Left lung (tissue), 10 donors: ENCODE results near the gene KIAA2012. TPM values are rescaled to one million over a fixed set of nuclear protein-coding genes. Genes with fewer than 3 reads are reported as not detected.

Experiments used
- ATAC-seq: fragments of 200-7000 bp; cut with Tn5 transposase; one replicate; pipeline ENCODE4 v1.9.1; 2020; ENCODE audit warnings: moderate library complexity
- DNase-seq, 4 donors: peaks; one replicate each; pipeline ENCODE4 v3.0.0-alpha.2; 2013 to 2020
- H3K27ac ChIP-seq, 2 donors: fragments of 200-600 bp; sonication (generic) in 1 of 2; one replicate each; pipeline versions ENCODE4 v1.5.0 to v1.8.0; 2020 to 2021
- H3K27me3 ChIP-seq, 2 donors: fragments of 200-600 bp; sonication (generic) in 1 of 2; one replicate each; pipeline versions ENCODE4 v1.5.0 to v1.8.0; 2020 to 2021
- H3K36me3 ChIP-seq, 2 donors: fragments of 200-600 bp; sonication (generic) in 1 of 2; one replicate each; pipeline versions ENCODE4 v1.5.0 to v1.8.0; 2020 to 2021
- H3K4me1 ChIP-seq, 2 donors: fragments of 200-600 bp; one replicate each; pipeline ENCODE4 v1.8.0; 2021
- H3K4me3 ChIP-seq, 2 donors: fragments of 200-600 bp; sonication (generic) in 1 of 2; one replicate each; pipeline versions ENCODE4 v1.5.0 to v1.8.0; 2020 to 2021; ENCODE audit warnings: mild to moderate bottlenecking in 1 of 2
- H3K9me3 ChIP-seq, 2 donors: fragments of 200-600 bp; sonication (generic) in 1 of 2; one replicate each; pipeline versions ENCODE4 v1.5.0 to v1.8.0; 2020 to 2021
- intact Hi-C, 2 donors: fragments of 100-400 bp; cut with DNase I; formaldehyde crosslinking; loops; one replicate each; pipeline versions ENCODE4 v1.11.2 to v1.14.2; 2022
- polyA plus RNA-seq, 6 donors: library from polyadenylated mRNA; unstranded; fragments of 120-200 nt; gene quantifications; one replicate each; pipeline ENCODE4 v1.2.1, GENCODE V29; 2013; ENCODE audit not compliant: insufficient read length in 6 of 6
- total RNA-seq, 2 donors: library from RNA; stranded (reverse); fragmentation: NEBNext Ultra II Directional; extraction: Animal tissue kit (Norgen Biotek cat#: 25700); gene quantifications; one replicate each; pipeline ENCODE4 v1.2.1, GENCODE V29; 2021
- TF ChIP-seq, protein P1 (sequence below), 2 donors: fragments of 200-600 bp; sonication (generic) in 1 of 2; IDR thresholded peaks; one replicate each; pipeline versions ENCODE4 v1.5.0 to v1.8.0; 2021; ENCODE audit warnings: antibody characterized with exemption in 2 of 2
- donor health status: DM: no; HTN: yes; CAD: no.
- donor health status: DM: no; HTN: no; CAD: no.

The KIAA2012 gene
- total and polyA plus RNA-seq, 8 donors: 0.46 to 2.8 (median 1.5) TPM; not detected in 1

- no peak for DNase-seq
- no peak overlapping the region for H3K4me3 ChIP-seq
- intact Hi-C loops: no loop called here
- no peak for ATAC-seq
- H3K36me3 ChIP-seq: no peaks in the 10 kb centered on the region
- H3K4me1 ChIP-seq: no peaks in the 10 kb centered on the region
- H3K27me3 ChIP-seq: no peaks in the 10 kb centered on the region
- H3K27ac ChIP-seq: no peak overlapping the region
- no peaks in the 10 kb centered on the region for H3K9me3 ChIP-seq
- TF ChIP-seq, protein P1, sequence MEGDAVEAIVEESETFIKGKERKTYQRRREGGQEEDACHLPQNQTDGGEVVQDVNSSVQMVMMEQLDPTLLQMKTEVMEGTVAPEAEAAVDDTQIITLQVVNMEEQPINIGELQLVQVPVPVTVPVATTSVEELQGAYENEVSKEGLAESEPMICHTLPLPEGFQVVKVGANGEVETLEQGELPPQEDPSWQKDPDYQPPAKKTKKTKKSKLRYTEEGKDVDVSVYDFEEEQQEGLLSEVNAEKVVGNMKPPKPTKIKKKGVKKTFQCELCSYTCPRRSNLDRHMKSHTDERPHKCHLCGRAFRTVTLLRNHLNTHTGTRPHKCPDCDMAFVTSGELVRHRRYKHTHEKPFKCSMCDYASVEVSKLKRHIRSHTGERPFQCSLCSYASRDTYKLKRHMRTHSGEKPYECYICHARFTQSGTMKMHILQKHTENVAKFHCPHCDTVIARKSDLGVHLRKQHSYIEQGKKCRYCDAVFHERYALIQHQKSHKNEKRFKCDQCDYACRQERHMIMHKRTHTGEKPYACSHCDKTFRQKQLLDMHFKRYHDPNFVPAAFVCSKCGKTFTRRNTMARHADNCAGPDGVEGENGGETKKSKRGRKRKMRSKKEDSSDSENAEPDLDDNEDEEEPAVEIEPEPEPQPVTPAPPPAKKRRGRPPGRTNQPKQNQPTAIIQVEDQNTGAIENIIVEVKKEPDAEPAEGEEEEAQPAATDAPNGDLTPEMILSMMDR (IDR thresholded peaks at IDR 0.05): no peak
These were observed 23.2 kb upstream of the KIAA2012 start for GRCh38 chr2:202049840-202050239.

- H3K27ac ChIP-seq: no peak overlapping the region
- no peaks in the 10 kb centered on the region for H3K4me1 ChIP-seq
- TF ChIP-seq, protein P1 (IDR thresholded peaks at IDR 0.05): no peak
- no peaks in the 10 kb centered on the region for H3K36me3 ChIP-seq
- ATAC-seq: no peak
- DNase-seq: no peak
- no peaks in the 10 kb centered on the region for H3K27me3 ChIP-seq
- H3K9me3 ChIP-seq: no peaks in the 10 kb centered on the region
- H3K4me3 ChIP-seq: no peak overlapping the region
- intact Hi-C loops: no loop called here
These were observed 22.4 kb upstream of the KIAA2012 start for GRCh38 chr2:202050652-202051051.

DNA sequence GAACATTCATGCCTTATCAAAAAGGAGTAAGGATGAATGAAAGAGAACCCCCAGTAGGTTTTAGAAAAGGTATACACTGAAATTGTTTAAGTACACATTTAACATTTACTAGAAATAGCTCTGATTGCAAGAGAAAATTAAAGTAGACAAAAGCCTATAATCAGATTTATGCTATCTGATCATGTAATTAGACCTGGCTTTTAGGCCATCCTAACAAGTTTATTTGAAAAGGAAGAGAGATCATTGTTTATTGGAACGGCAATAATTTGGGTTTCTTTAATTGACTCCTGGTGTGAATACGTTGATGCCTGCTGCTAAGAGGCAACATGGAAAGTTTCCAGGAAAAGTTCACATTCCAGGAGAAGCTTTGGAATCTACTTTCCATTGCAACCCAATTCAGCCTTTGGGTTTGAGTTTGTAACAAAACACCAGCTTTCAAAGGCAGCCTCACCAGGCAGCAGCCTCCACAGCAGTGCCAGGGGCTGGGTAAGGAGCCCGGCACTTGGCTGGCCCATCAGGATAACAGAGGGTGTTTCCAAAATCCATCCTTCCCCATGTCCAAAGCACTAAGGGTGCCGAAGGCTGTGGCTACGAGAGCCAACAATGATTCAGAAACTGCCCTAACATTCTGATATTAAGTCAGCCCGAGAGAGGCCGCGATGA, 21.4 kb upstream of the KIAA2012 start:
- no peaks in the 10 kb centered on the region for H3K36me3 ChIP-seq
- DNase-seq: no peak
- H3K27ac ChIP-seq: no peak overlapping the region
- TF ChIP-seq, protein P1 (IDR thresholded peaks at IDR 0.05): no peak
- H3K9me3 ChIP-seq: no peaks in the 10 kb centered on the region
- H3K27me3 ChIP-seq: no peaks in the 10 kb centered on the region
- no peak overlapping the region for H3K4me3 ChIP-seq
- ATAC-seq: no peak
- intact Hi-C loops: no loop called here
- H3K4me1 ChIP-seq: no peaks in the 10 kb centered on the region

DNA sequence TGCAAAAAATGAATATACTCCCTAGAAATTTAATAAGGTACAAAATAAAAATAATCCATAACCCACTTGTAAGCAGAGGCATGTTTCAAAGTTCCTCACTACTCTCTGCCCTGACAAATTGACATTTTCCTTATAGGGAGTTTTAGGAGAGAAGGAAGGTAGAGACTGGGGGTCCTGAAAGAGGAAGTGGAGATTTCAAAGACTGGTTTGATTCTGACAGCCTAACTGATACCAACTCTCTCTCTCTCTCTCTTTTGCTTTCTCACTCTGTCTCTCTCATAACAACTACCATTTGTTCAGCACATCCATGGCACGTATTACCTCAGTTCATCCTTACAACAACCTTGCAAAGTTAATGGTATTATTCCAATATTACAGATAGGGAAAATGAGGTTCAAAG, 20.8 kb upstream of the KIAA2012 start:
- Histone ChIP-seq H3K27me3 (no peaks in the 10 kb centered on the region), H3K36me3 (no peaks in the 10 kb centered on the region), H3K27ac (no peak overlapping the region), H3K9me3 (no peaks in the 10 kb centered on the region), H3K4me3 (no peak overlapping the region), H3K4me1 (no peaks in the 10 kb centered on the region)
- no peak for ATAC-seq
- TF ChIP-seq, protein P1 (IDR thresholded peaks at IDR 0.05): no peak
- intact Hi-C loops: no loop called here
- no peak for DNase-seq

DNA sequence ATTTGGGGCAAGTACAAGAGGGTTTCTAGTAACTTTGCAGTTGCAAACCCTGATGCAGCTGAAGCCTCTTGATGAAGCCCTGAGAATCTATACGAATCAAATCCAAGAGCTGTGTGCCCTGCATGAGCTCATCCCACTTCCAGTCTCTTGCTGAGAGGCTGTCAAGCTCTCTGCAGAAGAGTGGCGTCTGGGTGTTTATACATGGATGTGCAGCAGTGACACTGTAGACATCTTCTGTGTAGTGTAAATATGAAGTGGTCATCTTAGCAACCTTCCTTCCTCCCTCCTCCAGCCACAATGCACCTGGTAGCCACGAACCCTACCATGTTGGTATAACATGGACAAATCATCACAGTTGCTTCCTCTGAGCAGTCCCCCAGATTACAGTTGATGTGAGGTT, 18.4 kb upstream of the KIAA2012 start:
- DNase-seq (no peak), ATAC-seq (no peak)
- Histone ChIP-seq H3K36me3 (no peaks in the 10 kb centered on the region), H3K27ac (no peak overlapping the region), H3K9me3 (no peaks in the 10 kb centered on the region), H3K4me3 (no peak overlapping the region), H3K27me3 (no peaks in the 10 kb centered on the region), H3K4me1 (no peaks in the 10 kb centered on the region)
- TF ChIP-seq, protein P1 (IDR thresholded peaks at IDR 0.05): no peak
- intact Hi-C loops: no loop called here
